KMS-11 (cell line): Measurements from ENCODE around the gene VPS45.

Source experiments
- H2AFZ ChIP-seq: fragments of 200-600 bp; sonication (generic); 2 replicates; pipeline ENCODE4 v1.6.1; 2016; ENCODE audit warnings: antibody characterized with exemption, mixed run types, low read depth
- H3K27ac ChIP-seq: fragments of 200-600 bp; sonication (generic); 2 replicates; pipeline ENCODE4 v1.6.1; 2016; ENCODE audit warnings: mild to moderate bottlenecking, mixed run types
- H3K27me3 ChIP-seq: fragments of 200-600 bp; sonication (generic); 2 replicates; pipeline ENCODE4 v1.6.1; 2017; ENCODE audit warnings: mild to moderate bottlenecking, low read depth, mixed run types, moderate library complexity; ENCODE audit not compliant: insufficient read depth
- H3K36me3 ChIP-seq: fragments of 200-600 bp; sonication (generic); 2 replicates; pipeline ENCODE4 v1.6.1; 2017; ENCODE audit warnings: mild to moderate bottlenecking, mixed run types; ENCODE audit not compliant: insufficient read depth
- H3K4me1 ChIP-seq: fragments of 200-600 bp; sonication (generic); 2 replicates; pipeline ENCODE4 v1.6.1; 2016; ENCODE audit warnings: mild to moderate bottlenecking, low read depth, mixed run types; ENCODE audit not compliant: poor library complexity, severe bottlenecking
- H3K4me2 ChIP-seq: fragments of 200-600 bp; sonication (generic); 2 replicates; pipeline ENCODE4 v1.7.0; 2016; ENCODE audit warnings: mild to moderate bottlenecking, mixed run types
- H3K4me3 ChIP-seq: fragments of 200-600 bp; sonication (generic); IDR thresholded peaks from 2 replicates; pipeline ENCODE4 v1.6.1; 2017; ENCODE audit warnings: low read depth, low read length, mixed read lengths; ENCODE audit not compliant: insufficient read depth
- H3K79me2 ChIP-seq: fragments of 200-600 bp; sonication (generic); 2 replicates; pipeline ENCODE4 v1.6.1; 2016; ENCODE audit warnings: low read depth, mixed run types; ENCODE audit not compliant: insufficient read depth
- H3K9ac ChIP-seq: fragments of 200-600 bp; sonication (generic); 2 replicates; pipeline ENCODE4 v1.6.1; 2016; ENCODE audit warnings: mild to moderate bottlenecking, mixed run types
- H4K20me1 ChIP-seq: fragments of 200-600 bp; sonication (generic); 2 replicates; pipeline ENCODE4 v1.6.1; 2016; ENCODE audit warnings: mild to moderate bottlenecking, mixed run types; ENCODE audit not compliant: insufficient read depth
- TF ChIP-seq, protein P1 (sequence below): fragments of 200-600 bp; sonication (generic); conservative IDR thresholded peaks from 2 replicates; pipeline ENCODE4 v1.6.1; 2017; ENCODE audit warnings: low read depth, mild to moderate bottlenecking, antibody characterized with exemption, low read length, moderate library complexity, mixed read lengths

VPS45 gene

GRCh38 chr1:150155413-150156071 is 88.0 kb downstream of the VPS45 start:
- Histone ChIP-seq H3K4me2 (no peak overlapping the region), H3K79me2 (0 out of 2 replicates have a peak, but pooled peaks cover 4% of the 10 kb centered on the region), H3K27me3 (peaks cover 2% of the 10 kb centered on the region; the same call in 1 of the 2 replicates), H3K27ac (no peak overlapping the region), H4K20me1 (no peaks in the 10 kb centered on the region), H3K9ac (no peak overlapping the region), H2AFZ (no peak overlapping the region), H3K4me1 (peaks cover 56% of the 10 kb centered on the region), H3K4me3 (no peak overlapping the region), H3K36me3 (no peaks in the 10 kb centered on the region)
- TF ChIP-seq, protein P1, sequence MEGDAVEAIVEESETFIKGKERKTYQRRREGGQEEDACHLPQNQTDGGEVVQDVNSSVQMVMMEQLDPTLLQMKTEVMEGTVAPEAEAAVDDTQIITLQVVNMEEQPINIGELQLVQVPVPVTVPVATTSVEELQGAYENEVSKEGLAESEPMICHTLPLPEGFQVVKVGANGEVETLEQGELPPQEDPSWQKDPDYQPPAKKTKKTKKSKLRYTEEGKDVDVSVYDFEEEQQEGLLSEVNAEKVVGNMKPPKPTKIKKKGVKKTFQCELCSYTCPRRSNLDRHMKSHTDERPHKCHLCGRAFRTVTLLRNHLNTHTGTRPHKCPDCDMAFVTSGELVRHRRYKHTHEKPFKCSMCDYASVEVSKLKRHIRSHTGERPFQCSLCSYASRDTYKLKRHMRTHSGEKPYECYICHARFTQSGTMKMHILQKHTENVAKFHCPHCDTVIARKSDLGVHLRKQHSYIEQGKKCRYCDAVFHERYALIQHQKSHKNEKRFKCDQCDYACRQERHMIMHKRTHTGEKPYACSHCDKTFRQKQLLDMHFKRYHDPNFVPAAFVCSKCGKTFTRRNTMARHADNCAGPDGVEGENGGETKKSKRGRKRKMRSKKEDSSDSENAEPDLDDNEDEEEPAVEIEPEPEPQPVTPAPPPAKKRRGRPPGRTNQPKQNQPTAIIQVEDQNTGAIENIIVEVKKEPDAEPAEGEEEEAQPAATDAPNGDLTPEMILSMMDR = no peak

GRCh38 chr1:150156868-150157603 is 89.5 kb downstream of the VPS45 start:
- no peaks in the 10 kb centered on the region for H3K36me3 ChIP-seq
- no peaks in the 10 kb centered on the region for H4K20me1 ChIP-seq
- no peaks in the 10 kb centered on the region for H3K79me2 ChIP-seq

DNA sequence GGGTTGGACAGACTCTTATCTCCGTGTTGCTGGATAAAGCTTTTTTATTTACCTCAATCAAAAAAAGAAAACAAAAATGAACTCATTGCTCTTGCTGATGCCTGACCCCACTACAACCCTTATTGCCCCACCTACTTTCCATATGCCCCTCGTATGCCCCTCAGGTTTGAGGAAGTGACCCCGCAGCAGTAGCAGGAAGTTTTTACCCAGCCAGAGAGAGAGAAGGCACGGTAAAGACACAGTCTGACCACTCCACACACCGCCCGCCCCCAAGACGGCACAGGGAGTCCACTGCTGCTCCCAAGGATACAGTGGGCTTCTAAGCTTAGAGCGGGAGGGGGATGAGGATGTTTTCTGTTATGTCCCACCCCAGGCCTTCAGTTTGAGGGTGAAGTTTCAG is 92.0 kb downstream of the VPS45 start:
- Histone ChIP-seq H3K27me3 (no peaks in the 10 kb centered on the region), H4K20me1 (no peaks in the 10 kb centered on the region), H3K36me3 (no peaks in the 10 kb centered on the region), H3K4me2 (peak overlapping the region; percentile 98), H2AFZ (peak overlapping the region; percentile 8; the same call in 1 of the 2 replicates), H3K4me1 (peaks cover 55% of the 10 kb centered on the region), H3K27ac (peak overlapping the region; percentile 68), H3K9ac (peak overlapping the region; percentile 14; the same call in 1 of the 2 replicates), H3K4me3 (no peak overlapping the region), H3K79me2 (no peaks in the 10 kb centered on the region)
- TF ChIP-seq, protein P1 = no peak

More at GRCh38 chr1:150156868-150157603, 89.5 kb downstream of the VPS45 start:
- Histone ChIP-seq H2AFZ (no peak overlapping the region), H3K9ac (no peak overlapping the region), H3K27ac (no peak overlapping the region), H3K27me3 (no peaks in the 10 kb centered on the region), H3K4me3 (no peak overlapping the region), H3K4me1 (peaks cover 56% of the 10 kb centered on the region), H3K4me2 (no peak overlapping the region)
- TF ChIP-seq, protein P1 = no peak

GRCh38 chr1:150160964-150161621 is 93.5 kb downstream of the VPS45 start:
- H3K79me2 ChIP-seq = no peaks in the 10 kb centered on the region
- TF ChIP-seq, protein P1 = peak; percentile 16; the same call in 1 of the 2 replicates
- H3K4me2 ChIP-seq = peak overlapping the region; percentile 98
- no peaks in the 10 kb centered on the region for H3K36me3 ChIP-seq
- H3K27ac ChIP-seq = peak overlapping the region; percentile 68
- H3K4me3 ChIP-seq = peak overlapping the region; percentile 58
- H3K27me3 ChIP-seq = no peaks in the 10 kb centered on the region
- H3K4me1 ChIP-seq = peaks cover 64% of the 10 kb centered on the region
- peak overlapping the region; percentile 2; the same call in 1 of the 2 replicates for H3K9ac ChIP-seq
- no peaks in the 10 kb centered on the region for H4K20me1 ChIP-seq
- H2AFZ ChIP-seq = 0 out of 2 replicates have a peak overlapping the region, but pooled peaks have one; percentile 8
